Measurements from ENCODE around the gene C9orf40.

- TF ChIP-seq CTCF (conservative IDR thresholded peaks at IDR 0.05 in 1 of 2, IDR thresholded peaks at IDR 0.05 in 1 of 2; ENCODE audit: low read depth in 1 of 2, low read length in 2 of 2), result no peak
- no peak for TF ChIP-seq EZH2 (IDR thresholded peaks at IDR 0.05; ENCODE audit: low read length, missing control alignments)
These were observed 12.1 kb downstream of the C9orf40 start for GRCh38 chr9:74940600-74940999.

Measured in fibroblast of lung (primary cell).